ENCODE results near the gene WDR90.

Gene WDR90

GRCh38 chr16:640614-641013 lies 8.6 kb upstream of the WDR90 start:
- no peak for FAIRE-seq

- no peak for FAIRE-seq
These were observed 7.6 kb upstream of the WDR90 start, which contains the start of gene MCRIP2 for GRCh38 chr16:641326-642188. Gene MCRIP2 (plus strand): TSS chr16:641828. CDS start chr16:641992, 164 bp downstream.

GRCh38 chr16:642189-643049 lies 6.7 kb upstream of the WDR90 start:
- no peak for FAIRE-seq

GRCh38 chr16:643050-643368 lies 6.2 kb upstream of the WDR90 start:
- FAIRE-seq = no peak

- no peak for FAIRE-seq
These were observed 4.6 kb upstream of the WDR90 start for GRCh38 chr16:644556-644955.

GRCh38 chr16:645852-646678 lies 3.1 kb upstream of the WDR90 start:
- no peak for FAIRE-seq

- FAIRE-seq = no peak
These were observed 2.4 kb upstream of the WDR90 start for GRCh38 chr16:646679-647172.

GRCh38 chr16:647173-647902 lies 1.8 kb upstream of the WDR90 start:
- FAIRE-seq = no peak

- FAIRE-seq = no peak
These were observed 939 bp upstream of the WDR90 start for GRCh38 chr16:648071-648780.

GRCh38 chr16:649631-650030 lies 466 bp downstream of the WDR90 start:
- FAIRE-seq = no peak

GRCh38 chr16:651844-652243 lies 2.7 kb downstream of the WDR90 start:
- no peak for FAIRE-seq

GRCh38 chr16:652454-653305 lies 3.5 kb downstream of the WDR90 start:
- FAIRE-seq = no peak

GRCh38 chr16:654034-654433 lies 4.9 kb downstream of the WDR90 start:
- FAIRE-seq = no peak

- no peak for FAIRE-seq
These were observed 8.3 kb downstream of the WDR90 start for GRCh38 chr16:657487-657886.

GRCh38 chr16:658679-659571 lies 9.8 kb downstream of the WDR90 start:
- FAIRE-seq = no peak

- no peak for FAIRE-seq
These were observed 10.5 kb downstream of the WDR90 start for GRCh38 chr16:659618-660017.

GRCh38 chr16:660132-660458 lies 10.9 kb downstream of the WDR90 start:
- no peak for FAIRE-seq

- FAIRE-seq = no peak
These were observed 11.5 kb downstream of the WDR90 start for GRCh38 chr16:660459-661183.
